ENCODE results near the gene DDX5. TPM values are rescaled to one million over a fixed set of nuclear protein-coding genes. Genes with fewer than 3 reads are reported as not detected.
"Not testable (repeated sequence)": the region's sequence is repeated elsewhere in the genome, so short reads cannot be mapped to it uniquely, and the experiment has no call there.

The DDX5 gene
- total and polyA plus RNA-seq, 2 of the 13 experiments (the other 11 are each of a cell fraction or from before 2014, with no cell fraction given) = 503 to 684 TPM

GRCh38 chr17:64460955-64461354, 45.1 kb downstream of the DDX5 start:
- ATAC-seq (no peak), DNase-seq (ENCODE audit: low spot score) (no peak)
- CTCF ChIA-PET (ENCODE audit: low intra/inter-chr PET ratio, low total read pairs) = no interaction called here

GRCh38 chr17:64459818-64460217, 46.3 kb downstream of the DDX5 start:
- peaks cover 0 to 11% of the 10 kb centered on the region in 2 experiments; a peak in 3 of 5 replicates for H3K27me3 ChIP-seq (ENCODE audit: control insufficient read depth in 1 of 2, insufficient read depth in 2 of 2, low read length in 2 of 2)
- H4K20me1 ChIP-seq (ENCODE audit: insufficient read depth, low read length); BruUV-seq (replicated peaks); ATAC-seq; DNase-seq (ENCODE audit: low spot score); POLR2A ChIA-PET; H2AFZ ChIP-seq (ENCODE audit: low read length); H3K27ac ChIP-seq (ENCODE audit: extremely low read length, insufficient read depth, low read length); H3K9me3 ChIP-seq (ENCODE audit: low read length); H3K9ac ChIP-seq (ENCODE audit: insufficient read depth, low read depth, low read length); H3K4me3 ChIP-seq (replicated peaks in 1 of 3; ENCODE audit: insufficient read depth in 1 of 3, low read depth in 2 of 3, low read length in 3 of 3); intact Hi-C loops (cut with micrococcal nuclease; ENCODE audit: unreplicated experiment); H3K4me2 ChIP-seq (ENCODE audit: low read depth, low read length); CTCF ChIA-PET (ENCODE audit: low intra/inter-chr PET ratio, low total read pairs); H3K36me3 ChIP-seq (replicated peaks in 1 of 2; ENCODE audit: control insufficient read depth in 1 of 2, insufficient read depth in 2 of 2, low read length in 2 of 2); in situ Hi-C loops (cut with HindIII; ENCODE audit: extremely low pct_ligation_motif_present, low pct_unique_long_range_greater_than_20kb); FAIRE-seq; H3K4me1 ChIP-seq (ENCODE audit: insufficient read depth, low read length); H3K79me2 ChIP-seq (ENCODE audit: insufficient read depth, low read length): not testable (repeated sequence)
- 79% methylated on average over 7 of the region's 7 CpGs for WGBS (ENCODE audit: low lambda C conversion rate)

More at GRCh38 chr17:64460955-64461354, 45.1 kb downstream of the DDX5 start:
- H3K4me2 ChIP-seq (ENCODE audit: low read depth, low read length) = no peak overlapping the region
- no peaks in the 10 kb centered on the region for H3K9me3 ChIP-seq (ENCODE audit: low read length)
- POLR2A ChIA-PET = no interaction called here
- intact Hi-C loops (cut with micrococcal nuclease; ENCODE audit: unreplicated experiment) = no loop called here
- 64% methylated on average over 8 of the region's 8 CpGs for WGBS (ENCODE audit: low lambda C conversion rate)
- H3K27ac ChIP-seq (ENCODE audit: extremely low read length, insufficient read depth, low read length) = no peak overlapping the region
- no peak overlapping the region for H2AFZ ChIP-seq (ENCODE audit: low read length)
- H3K79me2 ChIP-seq (ENCODE audit: insufficient read depth, low read length) = no peaks in the 10 kb centered on the region
- in situ Hi-C loops (cut with HindIII; ENCODE audit: extremely low pct_ligation_motif_present, low pct_unique_long_range_greater_than_20kb) = no loop called here
- no peak for FAIRE-seq
- no peaks in the 10 kb centered on the region for H4K20me1 ChIP-seq (ENCODE audit: insufficient read depth, low read length)
- no peak overlapping the region for H3K9ac ChIP-seq (ENCODE audit: insufficient read depth, low read depth, low read length)
- H3K4me1 ChIP-seq (ENCODE audit: insufficient read depth, low read length) = peaks cover 7% of the 10 kb centered on the region; the same call in 1 of the 2 replicates
- no TSS peak for BruUV-seq (replicated peaks)
- H3K36me3 ChIP-seq (replicated peaks in 1 of 2; ENCODE audit: control insufficient read depth in 1 of 2, insufficient read depth in 2 of 2, low read length in 2 of 2) = no peaks in the 10 kb centered on the region
- H3K4me3 ChIP-seq (replicated peaks in 1 of 3; ENCODE audit: insufficient read depth in 1 of 3, low read depth in 2 of 3, low read length in 3 of 3) = no peak overlapping the region
- H3K27me3 ChIP-seq (ENCODE audit: control insufficient read depth in 1 of 2, insufficient read depth in 2 of 2, low read length in 2 of 2) = peaks cover 0 to 11% of the 10 kb centered on the region in 2 experiments; a peak in 3 of 5 replicates
- peak; percentile 17 for TF ChIP-seq HNRNPK (IDR thresholded peaks at IDR 0.05; ENCODE audit: low read depth, low read length, poor library complexity, severe bottlenecking)
- no peak for TF ChIP-seq ZNF609 (CRISPR knock-in tag; IDR thresholded peaks at IDR 0.05; ENCODE audit: borderline replicate concordance)

All from HepG2 (cell line).